Daoy (cell line): ENCODE measurements around the gene TSR3. TPM values are rescaled to one million over a fixed set of nuclear protein-coding genes. Genes with fewer than 3 reads are reported as not detected.

Experiments
- DNase-seq: peaks from one replicate; pipeline ENCODE4 v3.0.0-alpha.2; 2015; ENCODE audit warnings: low read depth
- total RNA-seq: library from RNA; depleted of rRNA; stranded (reverse); fragments of >200 nt; shearing (Covaris generic); gene quantifications from 2 replicates; pipeline ENCODE4 v1.2.3, GENCODE V29; 2014

TSR3 gene
- total RNA-seq, 1 experiment from 2014 or later, result 95.5 TPM

GRCh38 chr16:1354815-1355540, 3.3 kb upstream of the TSR3 start:
- DNase-seq, result no peak

- no peak for DNase-seq
These were observed 480 bp downstream of the TSR3 start for GRCh38 chr16:1351215-1351581.

GRCh38 chr16:1350691-1351090, 987 bp downstream of the TSR3 start:
- DNase-seq, result no peak

GRCh38 chr16:1349951-1350350, 1.7 kb downstream of the TSR3 start:
- DNase-seq, result no peak

GRCh38 chr16:1349351-1349750, 2.3 kb downstream of the TSR3 start:
- no peak for DNase-seq

- DNase-seq, result no peak
These were observed 2.8 kb downstream of the TSR3 start for GRCh38 chr16:1348926-1349325.

- no peak for DNase-seq
These were observed 3.2 kb downstream of the TSR3 start for GRCh38 chr16:1348441-1348840.

- DNase-seq, result no peak
These were observed 3.7 kb downstream of the TSR3 start for GRCh38 chr16:1347962-1348361.

GRCh38 chr16:1347286-1347855, 4.3 kb downstream of the TSR3 start:
- DNase-seq, result no peak

GRCh38 chr16:1346422-1347285, 5.0 kb downstream of the TSR3 start:
- peak; percentile 40 for DNase-seq

- no peak for DNase-seq
These were observed 5.8 kb downstream of the TSR3 start for GRCh38 chr16:1345651-1346421.

- peak; percentile 41 for DNase-seq
These were observed 6.6 kb downstream of the TSR3 start for GRCh38 chr16:1345087-1345486.

- DNase-seq, result no peak
These were observed 7.2 kb downstream of the TSR3 start for GRCh38 chr16:1344499-1344898.

- peak; percentile 16 for DNase-seq
These were observed 8.0 kb downstream of the TSR3 start for GRCh38 chr16:1343428-1344242.

GRCh38 chr16:1342526-1343427, 8.9 kb downstream of the TSR3 start:
- peak; percentile 98 for DNase-seq

GRCh38 chr16:1341495-1342420, 9.9 kb downstream of the TSR3 start:
- DNase-seq, result no peak

GRCh38 chr16:1340730-1341494, 10.8 kb downstream of the TSR3 start:
- DNase-seq, result no peak
